HG02759 (cell line): ENCODE measurements around the gene FAM3D.
"Not testable (repeated sequence)": the region's sequence is repeated elsewhere in the genome, so short reads cannot be mapped to it uniquely, and the experiment has no call there.

Source experiments
- ATAC-seq: cut with Tn5 transposase; IDR thresholded peaks from one replicate; pipeline ENCODE4 v1.9.1; 2021; ENCODE audit warnings: mild to moderate bottlenecking, moderate library complexity; ENCODE audit not compliant: unreplicated experiment

The FAM3D gene

GRCh38 chr3:58666683-58667082 lies at the start of gene FAM3D:
Gene FAM3D (minus strand): TSS chr3:58666774. CDS start chr3:58655563, 11,211 bp downstream.
- ATAC-seq, result no peak

- ATAC-seq, result no peak
Measured at GRCh38 chr3:58713715-58714401, 47.3 kb upstream of the FAM3D start.

- no peak for ATAC-seq
Measured at GRCh38 chr3:58711871-58712270, 45.3 kb upstream of the FAM3D start.

GRCh38 chr3:58708983-58709382 lies 42.4 kb upstream of the FAM3D start:
- not testable (repeated sequence) for ATAC-seq

GRCh38 chr3:58708116-58708791 lies 41.7 kb upstream of the FAM3D start:
- ATAC-seq, result no peak

GRCh38 chr3:58707390-58707930 lies 40.9 kb upstream of the FAM3D start:
- no peak for ATAC-seq

GRCh38 chr3:58706395-58707167 lies 40.0 kb upstream of the FAM3D start:
- ATAC-seq, result no peak

- ATAC-seq, result peak; percentile 53
Measured at GRCh38 chr3:58704745-58705144, 38.2 kb upstream of the FAM3D start.

GRCh38 chr3:58704304-58704703 lies 37.7 kb upstream of the FAM3D start:
- ATAC-seq, result not testable (repeated sequence)

- no peak for ATAC-seq
Measured at GRCh38 chr3:58698246-58698645, 31.7 kb upstream of the FAM3D start.

GRCh38 chr3:58697561-58697960 lies 31.0 kb upstream of the FAM3D start:
- ATAC-seq, result peak; percentile 59

- ATAC-seq, result not testable (repeated sequence)
Measured at GRCh38 chr3:58696813-58697212, 30.2 kb upstream of the FAM3D start.

- no peak for ATAC-seq
Measured at GRCh38 chr3:58696093-58696492, 29.5 kb upstream of the FAM3D start.

- not testable (repeated sequence) for ATAC-seq
Measured at GRCh38 chr3:58695284-58695683, 28.7 kb upstream of the FAM3D start.

- peak; percentile 63 for ATAC-seq
Measured at GRCh38 chr3:58693940-58694850, 27.6 kb upstream of the FAM3D start.

GRCh38 chr3:58692484-58692883 lies 25.9 kb upstream of the FAM3D start:
- ATAC-seq, result no peak

GRCh38 chr3:58691997-58692396 lies 25.4 kb upstream of the FAM3D start:
- ATAC-seq, result no peak

GRCh38 chr3:58690490-58690889 lies 23.9 kb upstream of the FAM3D start:
- no peak for ATAC-seq

GRCh38 chr3:58688574-58688973 lies 22.0 kb upstream of the FAM3D start:
- ATAC-seq, result no peak

GRCh38 chr3:58686847-58687246 lies 20.3 kb upstream of the FAM3D start:
- no peak for ATAC-seq
